GM19397 (cell line): ENCODE data around the gene KCNAB1.

ENCODE experiments used
- ATAC-seq: cut with Tn5 transposase; IDR thresholded peaks from one replicate; pipeline ENCODE4 v1.9.1; 2021; ENCODE audit warnings: mild to moderate bottlenecking, moderate library complexity; ENCODE audit not compliant: unreplicated experiment

KCNAB1 gene

GRCh38 chr3:156479604-156480003 lies 359.2 kb downstream of the KCNAB1 start:
- no peak for ATAC-seq

GRCh38 chr3:156480949-156481348 lies 360.6 kb downstream of the KCNAB1 start:
- ATAC-seq, result no peak

GRCh38 chr3:156483002-156483401 lies 362.6 kb downstream of the KCNAB1 start:
- no peak for ATAC-seq

GRCh38 chr3:156483426-156483825 lies 363.0 kb downstream of the KCNAB1 start:
- ATAC-seq, result peak; percentile 76

GRCh38 chr3:156483961-156484787 lies 363.8 kb downstream of the KCNAB1 start:
- ATAC-seq, result peak; percentile 87

GRCh38 chr3:156488767-156489166 lies 368.4 kb downstream of the KCNAB1 start:
- no peak for ATAC-seq

- ATAC-seq, result no peak
These were observed 369.1 kb downstream of the KCNAB1 start for GRCh38 chr3:156489462-156489911.

- no peak for ATAC-seq
These were observed 370.8 kb downstream of the KCNAB1 start for GRCh38 chr3:156491192-156491591.

- no peak for ATAC-seq
These were observed 372.5 kb downstream of the KCNAB1 start for GRCh38 chr3:156492801-156493261.

GRCh38 chr3:156493887-156494286 lies 373.5 kb downstream of the KCNAB1 start:
- no peak for ATAC-seq

- no peak for ATAC-seq
These were observed 375.4 kb downstream of the KCNAB1 start for GRCh38 chr3:156495816-156496215.

- no peak for ATAC-seq
These were observed 376.9 kb downstream of the KCNAB1 start for GRCh38 chr3:156497326-156497725.

- ATAC-seq, result no peak
These were observed 377.9 kb downstream of the KCNAB1 start for GRCh38 chr3:156498307-156498706.

GRCh38 chr3:156507285-156507684 lies 386.9 kb downstream of the KCNAB1 start:
- no peak for ATAC-seq

- ATAC-seq, result peak; percentile 66
These were observed 389.1 kb downstream of the KCNAB1 start for GRCh38 chr3:156509189-156510174.

GRCh38 chr3:156511987-156512677 lies 391.8 kb downstream of the KCNAB1 start:
- ATAC-seq, result no peak

- no peak for ATAC-seq
These were observed 393.2 kb downstream of the KCNAB1 start for GRCh38 chr3:156513619-156514018.

GRCh38 chr3:156516284-156516683 lies 395.9 kb downstream of the KCNAB1 start:
- ATAC-seq, result no peak

GRCh38 chr3:156516961-156517360 lies 396.6 kb downstream of the KCNAB1 start:
- no peak for ATAC-seq

GRCh38 chr3:156518726-156519125 lies 398.3 kb downstream of the KCNAB1 start:
- ATAC-seq, result no peak

GRCh38 chr3:156519758-156520162 lies 399.4 kb downstream of the KCNAB1 start:
- peak; percentile 78 for ATAC-seq
